Neural cell (in vitro differentiated cells): ENCODE results near the gene PRKG1. TPM values are rescaled to one million over a fixed set of nuclear protein-coding genes. Genes with fewer than 3 reads are reported as not detected.

ENCODE experiments used
- H2AFZ ChIP-seq: fragments of 200-600, 300-800 bp; sonication (generic), shearing (Covaris generic); 2 replicates; pipeline ENCODE4 v1.6.0; 2014; ENCODE audit warnings: low read depth, mild to moderate bottlenecking, antibody characterized with exemption, low read length, moderate library complexity
- H3F3A ChIP-seq: fragments of 200-600 bp; shearing (Covaris generic); 2 replicates; pipeline ENCODE4 v1.6.1; 2016; ENCODE audit warnings: mild to moderate bottlenecking, moderate library complexity, mixed read lengths, antibody characterized with exemption, low read length; ENCODE audit not compliant: insufficient read depth, poor library complexity, severe bottlenecking
- H3K27ac ChIP-seq: fragments of 200-600, 300-800 bp; sonication (generic), shearing (Covaris generic); 2 replicates; pipeline ENCODE4 v1.5.1; 2014; ENCODE audit warnings: mild to moderate bottlenecking, low read length, moderate library complexity
- H3K27me3 ChIP-seq: fragments of 300-800, 200-600 bp; sonication (generic), shearing (Covaris generic); 2 replicates; pipeline ENCODE4 v1.6.0; 2014; ENCODE audit warnings: mild to moderate bottlenecking, low read depth, low read length, moderate library complexity; ENCODE audit not compliant: insufficient read depth
- H3K36me3 ChIP-seq: fragments of 300-800, 200-600 bp; sonication (generic), shearing (Covaris generic); 2 replicates; pipeline ENCODE4 v1.5.1; 2014; ENCODE audit warnings: mild to moderate bottlenecking, antibody characterized with exemption, low read length, moderate library complexity; ENCODE audit not compliant: insufficient read depth
- H3K4me2 ChIP-seq: fragments of 300-800, 200-600 bp; sonication (generic), shearing (Covaris generic); 2 replicates; pipeline ENCODE4 v1.6.0; 2014; ENCODE audit warnings: mild to moderate bottlenecking, low read length
- H3K4me3 ChIP-seq: fragments of 300-800, 200-600 bp; sonication (generic), shearing (Covaris generic); 2 replicates; pipeline ENCODE4 v1.5.1; 2014; ENCODE audit warnings: mild to moderate bottlenecking, low read length, moderate library complexity
- H3K79me2 ChIP-seq: fragments of 200-600 bp; shearing (Covaris generic); replicated peaks from 2 replicates; pipeline ENCODE4 v1.6.0; 2014; ENCODE audit warnings: mild to moderate bottlenecking, low read length, moderate library complexity; ENCODE audit not compliant: insufficient read depth
- H3K9ac ChIP-seq: fragments of 300-800, 200-600 bp; sonication (generic), shearing (Covaris generic); 2 replicates; pipeline ENCODE4 v1.6.1; 2016; ENCODE audit warnings: mild to moderate bottlenecking, low read length, mixed read lengths
- H3K9me2 ChIP-seq: fragments of 200-600 bp; shearing (Covaris generic); 2 replicates; pipeline ENCODE4 v1.6.1; 2016; ENCODE audit warnings: mild to moderate bottlenecking, low read length, mixed read lengths; ENCODE audit not compliant: insufficient read depth
- H3K9me3 ChIP-seq: fragments of 200-600, 300-800 bp; sonication (generic), shearing (Covaris generic); 2 replicates; pipeline ENCODE4 v1.6.1; 2016; ENCODE audit warnings: mild to moderate bottlenecking, mixed run types, low read length, moderate library complexity, mixed read lengths
- H4K20me1 ChIP-seq: fragments of 200-600 bp; shearing (Covaris generic); 2 replicates; pipeline ENCODE4 v1.6.1; 2016; ENCODE audit warnings: mild to moderate bottlenecking, mixed run types; ENCODE audit not compliant: insufficient read depth
- CTCF ChIP-seq: fragments of 450-650 bp; IDR thresholded peaks from 2 replicates; pipeline ENCODE4 v1.5.1; 2014; ENCODE audit warnings: antibody characterized with exemption, mild to moderate bottlenecking, moderate library complexity; ENCODE audit not compliant: poor library complexity, severe bottlenecking
- EP300 ChIP-seq: fragments of 450-650 bp; conservative IDR thresholded peaks from 2 replicates; pipeline ENCODE4 v1.6.1; 2014; ENCODE audit warnings: antibody characterized with exemption, mild to moderate bottlenecking, moderate library complexity; ENCODE audit not compliant: poor library complexity, severe bottlenecking
- EZH2 ChIP-seq: fragments of 200-600, 300-800 bp; shearing (Covaris generic), sonication (generic); IDR thresholded peaks from 2 replicates; pipeline ENCODE4 v1.6.1; 2014; ENCODE audit warnings: antibody characterized with exemption, low read length, borderline replicate concordance, mild to moderate bottlenecking; ENCODE audit not compliant: insufficient read depth, poor library complexity, severe bottlenecking
- MXI1 ChIP-seq: fragments of 450-650 bp; conservative IDR thresholded peaks from 2 replicates; pipeline ENCODE4 v1.6.1; 2014; ENCODE audit warnings: antibody characterized with exemption, mild to moderate bottlenecking; ENCODE audit not compliant: poor library complexity, severe bottlenecking
- POLR2AphosphoS5 ChIP-seq: IDR thresholded peaks from 2 replicates; pipeline ENCODE4 v1.6.1; 2012
- RAD21 ChIP-seq: fragments of 450-650 bp; conservative IDR thresholded peaks from 2 replicates; pipeline ENCODE4 v1.6.1; 2014; ENCODE audit warnings: antibody characterized with exemption, mild to moderate bottlenecking, moderate library complexity
- SMC3 ChIP-seq: fragments of 450-650 bp; conservative IDR thresholded peaks from 2 replicates; pipeline ENCODE4 v1.6.1; 2014; ENCODE audit warnings: antibody characterized with exemption, mild to moderate bottlenecking, moderate library complexity; ENCODE audit not compliant: poor library complexity
- TAF1 ChIP-seq: IDR thresholded peaks from 2 replicates; pipeline ENCODE4 v1.6.1; 2012; ENCODE audit warnings: low read depth
- polyA plus RNA-seq: library from polyadenylated mRNA; depleted of rRNA; stranded (reverse); fragments of >200 nt; gene quantifications from 2 replicates; pipeline ENCODE4 v1.2.3, GENCODE V29; 2014
- TF ChIP-seq, protein P1 (sequence below): IDR thresholded peaks from 2 replicates; pipeline ENCODE4 v1.6.1; 2012; ENCODE audit warnings: borderline replicate concordance

The PRKG1 gene
- polyA plus RNA-seq, 1 donor from 2014 or later: 2.2 TPM

- no peak overlapping the region for H3K27ac ChIP-seq
- H3K79me2 ChIP-seq: no peaks in the 10 kb centered on the region
- H3K9me2 ChIP-seq: no peaks in the 10 kb centered on the region
- H3K9ac ChIP-seq: no peak overlapping the region
- no peak overlapping the region for H2AFZ ChIP-seq
- H3K4me3 ChIP-seq: no peak overlapping the region
- no peaks in the 10 kb centered on the region for H3K27me3 ChIP-seq
- no peaks in the 10 kb centered on the region for H3K9me3 ChIP-seq
- no peaks in the 10 kb centered on the region for H3K36me3 ChIP-seq
- no peaks in the 10 kb centered on the region for H4K20me1 ChIP-seq
- no peaks in the 10 kb centered on the region for H3F3A ChIP-seq
- TF ChIP-seq RAD21 (no peak), MXI1 (no peak), EZH2 (no peak), SMC3 (no peak), POLR2AphosphoS5 (no peak), EP300 (no peak), CTCF (no peak), TAF1 (no peak)
- TF ChIP-seq, protein P1, sequence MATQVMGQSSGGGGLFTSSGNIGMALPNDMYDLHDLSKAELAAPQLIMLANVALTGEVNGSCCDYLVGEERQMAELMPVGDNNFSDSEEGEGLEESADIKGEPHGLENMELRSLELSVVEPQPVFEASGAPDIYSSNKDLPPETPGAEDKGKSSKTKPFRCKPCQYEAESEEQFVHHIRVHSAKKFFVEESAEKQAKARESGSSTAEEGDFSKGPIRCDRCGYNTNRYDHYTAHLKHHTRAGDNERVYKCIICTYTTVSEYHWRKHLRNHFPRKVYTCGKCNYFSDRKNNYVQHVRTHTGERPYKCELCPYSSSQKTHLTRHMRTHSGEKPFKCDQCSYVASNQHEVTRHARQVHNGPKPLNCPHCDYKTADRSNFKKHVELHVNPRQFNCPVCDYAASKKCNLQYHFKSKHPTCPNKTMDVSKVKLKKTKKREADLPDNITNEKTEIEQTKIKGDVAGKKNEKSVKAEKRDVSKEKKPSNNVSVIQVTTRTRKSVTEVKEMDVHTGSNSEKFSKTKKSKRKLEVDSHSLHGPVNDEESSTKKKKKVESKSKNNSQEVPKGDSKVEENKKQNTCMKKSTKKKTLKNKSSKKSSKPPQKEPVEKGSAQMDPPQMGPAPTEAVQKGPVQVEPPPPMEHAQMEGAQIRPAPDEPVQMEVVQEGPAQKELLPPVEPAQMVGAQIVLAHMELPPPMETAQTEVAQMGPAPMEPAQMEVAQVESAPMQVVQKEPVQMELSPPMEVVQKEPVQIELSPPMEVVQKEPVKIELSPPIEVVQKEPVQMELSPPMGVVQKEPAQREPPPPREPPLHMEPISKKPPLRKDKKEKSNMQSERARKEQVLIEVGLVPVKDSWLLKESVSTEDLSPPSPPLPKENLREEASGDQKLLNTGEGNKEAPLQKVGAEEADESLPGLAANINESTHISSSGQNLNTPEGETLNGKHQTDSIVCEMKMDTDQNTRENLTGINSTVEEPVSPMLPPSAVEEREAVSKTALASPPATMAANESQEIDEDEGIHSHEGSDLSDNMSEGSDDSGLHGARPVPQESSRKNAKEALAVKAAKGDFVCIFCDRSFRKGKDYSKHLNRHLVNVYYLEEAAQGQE: no peak
- H3K4me2 ChIP-seq: no peak overlapping the region
These were observed 405.4 kb downstream of the PRKG1 start for GRCh38 chr10:51479711-51480110.

GRCh38 chr10:51485668-51486067 is 411.4 kb downstream of the PRKG1 start:
- Histone ChIP-seq H3K79me2 (no peaks in the 10 kb centered on the region), H3K27me3 (no peaks in the 10 kb centered on the region), H3K9ac (no peak overlapping the region), H3K4me2 (no peak overlapping the region), H3K9me2 (no peaks in the 10 kb centered on the region), H3F3A (no peaks in the 10 kb centered on the region), H3K4me3 (no peak overlapping the region), H4K20me1 (no peaks in the 10 kb centered on the region), H2AFZ (no peak overlapping the region), H3K27ac (no peak overlapping the region), H3K36me3 (no peaks in the 10 kb centered on the region), H3K9me3 (no peaks in the 10 kb centered on the region)
- TF ChIP-seq MXI1 (no peak), EP300 (no peak), EZH2 (no peak), POLR2AphosphoS5 (no peak), RAD21 (no peak), CTCF (no peak), SMC3 (no peak), TAF1 (no peak)
- TF ChIP-seq, protein P1: no peak
